PC-3 (cell line): ENCODE measurements around the gene CDR2L. TPM values are rescaled to one million over a fixed set of nuclear protein-coding genes. Genes with fewer than 3 reads are reported as not detected.

Experiments used
- ATAC-seq: fragments of 200-7000 bp; cut with Tn5 transposase; 2 replicates; pipeline ENCODE4 v1.9.1; 2020; ENCODE audit warnings: mild to moderate bottlenecking, moderate library complexity
- BruUV-seq: library from RNA; stranded (reverse); fragments of 400-500 nt; replicated peaks from 2 replicates; lab custom pipeline; 2021; lab: Mats Ljungman, UMichigan
- CTCF ChIA-PET: fragments of 300-600 bp; sonication (Branson Sonifier 250); formaldehyde crosslinking; loops from one replicate; lab custom pipeline; 2022; ENCODE audit warnings: antibody characterized with exemption; lab: Charles Lee
- POLR2A ChIA-PET: fragments of 300-600 bp; sonication (Branson Sonifier 250); formaldehyde crosslinking; loops from one replicate; lab custom pipeline; 2022; ENCODE audit warnings: antibody characterized with exemption; ENCODE audit not compliant: unreplicated experiment; lab: Charles Lee
- DNase-seq: peaks from one replicate; pipeline ENCODE4 v3.0.0-alpha.2; 2015
- H2AFZ ChIP-seq: fragments of 300-600 bp; sonication (generic); 2 replicates; pipeline ENCODE4 v1.6.0; 2016; ENCODE audit warnings: antibody characterized with exemption, low read length
- H3F3A ChIP-seq: fragments of 300-600 bp; sonication (generic); one replicate; pipeline ENCODE4 v1.6.0; 2017; ENCODE audit warnings: antibody characterized with exemption, low read length, control low read depth, mild to moderate bottlenecking; ENCODE audit not compliant: unreplicated experiment
- H3K27ac ChIP-seq: fragments of 300-600 bp; sonication (generic); 2 replicates; pipeline ENCODE4 v1.5.1; 2016; ENCODE audit warnings: mild to moderate bottlenecking, low read length
- H3K27me3 ChIP-seq: fragments of 300-600 bp; sonication (generic); 2 replicates; pipeline ENCODE4 v1.6.1; 2016; ENCODE audit warnings: low read length, mixed read lengths
- H3K36me3 ChIP-seq: fragments of 300-600 bp; sonication (generic); 2 replicates; pipeline ENCODE4 v1.6.1; 2016; ENCODE audit warnings: low read depth, mixed run types, low read length, mixed read lengths
- H3K4me1 ChIP-seq: fragments of 300-600 bp; sonication (generic); 2 replicates; pipeline ENCODE4 v1.5.1; 2016; ENCODE audit warnings: low read length; ENCODE audit not compliant: insufficient read depth
- H3K4me2 ChIP-seq: fragments of 300-600 bp; sonication (generic); 2 replicates; pipeline ENCODE4 v1.6.0; 2016; ENCODE audit warnings: low read length
- H3K4me3 ChIP-seq: fragments of 300-600 bp; sonication (generic); 2 replicates; pipeline ENCODE4 v1.5.1; 2016; ENCODE audit warnings: mild to moderate bottlenecking, low read length, mixed read lengths
- H3K79me2 ChIP-seq: fragments of 300-600 bp; sonication (generic); 2 replicates; pipeline ENCODE4 v1.6.1; 2017; ENCODE audit warnings: low read length, mixed read lengths
- H3K9ac ChIP-seq: fragments of 300-600 bp; sonication (generic); 2 replicates; pipeline ENCODE4 v1.6.0; 2016; ENCODE audit warnings: mild to moderate bottlenecking, low read length
- H3K9me2 ChIP-seq: fragments of 300-600 bp; sonication (generic); replicated peaks from 2 replicates; pipeline ENCODE4 v1.6.1; 2016; ENCODE audit warnings: mixed run types, low read length, mixed read lengths
- H3K9me3 ChIP-seq: fragments of 300-600 bp; sonication (generic); 2 replicates; pipeline ENCODE4 v1.6.1; 2016; ENCODE audit warnings: low read length, mixed read lengths
- H4K20me1 ChIP-seq: fragments of 300-600 bp; sonication (generic); 2 replicates; pipeline ENCODE4 v1.6.1; 2016; ENCODE audit warnings: low read length, mixed read lengths
- CTCF ChIP-seq: fragments of 300-600 bp; sonication (generic); conservative IDR thresholded peaks from 2 replicates; pipeline ENCODE4 v1.5.1; 2017; ENCODE audit warnings: antibody characterized with exemption, low read depth, mild to moderate bottlenecking, low read length
- EZH2 ChIP-seq: fragments of 300-600 bp; sonication (generic); IDR thresholded peaks from one replicate; pipeline ENCODE4 v1.6.1; 2017; ENCODE audit warnings: antibody characterized with exemption, mild to moderate bottlenecking, low read length; ENCODE audit not compliant: unreplicated experiment
- EZH2phosphoT487 ChIP-seq: fragments of 300-600 bp; sonication (generic); IDR thresholded peaks from 2 replicates; pipeline ENCODE4 v1.6.1; 2018; ENCODE audit warnings: mild to moderate bottlenecking, antibody characterized with exemption, low read length, borderline replicate concordance
- intact Hi-C: fragments of 100-400 bp; cut with micrococcal nuclease; formaldehyde crosslinking; loops from 2 replicates; pipeline ENCODE4 v1.9.0; 2023
- total RNA-seq: library from RNA; depleted of rRNA; stranded (reverse); fragments of >200 nt; gene quantifications from 2 replicates; pipeline ENCODE4 v1.2.3, GENCODE V29; 2014

Gene CDR2L
- total RNA-seq, 1 experiment from 2014 or later = 35.8 TPM

GRCh38 chr17:74963656-74964055 lies 23.8 kb upstream of the CDR2L start:
- ChIA-PET CTCF (interaction anchor here (0.6 to 1.1 kb wide), 2 partner anchors 24 to 48 kb away, joined by 3 to 4 read pairs; partner anchors contain the start of gene CDR2L), POLR2A (interaction anchor here (0.6 kb wide), 2 partner anchors 100 to 426 kb away, joined by 3 to 6 read pairs; no protein-coding TSS in a partner anchor)
- no peak for TF ChIP-seq EZH2phosphoT487
- peak; percentile 29; the same call in 1 of the 2 replicates for TF ChIP-seq CTCF
- TF ChIP-seq EZH2 = no peak
- Histone ChIP-seq H3K9ac (no peak overlapping the region), H3F3A (no peaks in the 10 kb centered on the region), H4K20me1 (no peaks in the 10 kb centered on the region), H3K4me3 (no peak overlapping the region), H3K27ac (no peak overlapping the region), H3K79me2 (no peaks in the 10 kb centered on the region), H2AFZ (no peak overlapping the region), H3K27me3 (no peaks in the 10 kb centered on the region), H3K9me2 (no peaks in the 10 kb centered on the region), H3K36me3 (no peaks in the 10 kb centered on the region), H3K4me2 (no peak overlapping the region), H3K9me3 (no peaks in the 10 kb centered on the region), H3K4me1 (peaks cover 10% of the 10 kb centered on the region)
- DNase-seq = no peak
- BruUV-seq = no TSS peak
- intact Hi-C loops = loop anchor here (5.0 kb wide), 1 partner anchor 239 kb away; no protein-coding TSS in a partner anchor
- ATAC-seq = no peak

GRCh38 chr17:74964246-74964761 lies 23.1 kb upstream of the CDR2L start:
- TF ChIP-seq EZH2phosphoT487 = no peak
- no peak for TF ChIP-seq EZH2
- TF ChIP-seq CTCF = no peak
- BruUV-seq = no TSS peak
- no peak overlapping the region for H3K9ac ChIP-seq
- DNase-seq (no peak), ATAC-seq (no peak)
- H3K27me3 ChIP-seq = no peaks in the 10 kb centered on the region
- peaks cover 16% of the 10 kb centered on the region for H3K4me1 ChIP-seq
- no peaks in the 10 kb centered on the region for H3K9me3 ChIP-seq
- no peaks in the 10 kb centered on the region for H4K20me1 ChIP-seq
- H3K4me3 ChIP-seq = no peak overlapping the region
- H3K4me2 ChIP-seq = no peak overlapping the region
- H2AFZ ChIP-seq = no peak overlapping the region
- no peak overlapping the region for H3K27ac ChIP-seq
- ChIA-PET POLR2A (interaction anchor here (0.6 kb wide), 1 partner anchor 427 kb away, joined by 6 read pairs; no protein-coding TSS in a partner anchor), CTCF (interaction anchor here (0.6 kb wide), 1 partner anchor 11 kb away, joined by 3 read pairs; no protein-coding TSS in a partner anchor)
- intact Hi-C loops = loop anchor here (5.0 kb wide), 1 partner anchor 238 kb away; no protein-coding TSS in a partner anchor
- no peaks in the 10 kb centered on the region for H3K79me2 ChIP-seq
- H3K36me3 ChIP-seq = no peaks in the 10 kb centered on the region
- no peaks in the 10 kb centered on the region for H3F3A ChIP-seq
- no peaks in the 10 kb centered on the region for H3K9me2 ChIP-seq

- no peaks in the 10 kb centered on the region for H3K9me3 ChIP-seq
- DNase-seq = no peak
- intact Hi-C loops = loop anchor here (5.0 kb wide), 1 partner anchor 237 kb away; no protein-coding TSS in a partner anchor
- H4K20me1 ChIP-seq = no peaks in the 10 kb centered on the region
- no peak overlapping the region for H3K9ac ChIP-seq
- ATAC-seq = no peak
- peaks cover 18% of the 10 kb centered on the region for H3K4me1 ChIP-seq
- H3F3A ChIP-seq = no peaks in the 10 kb centered on the region
- peaks cover 3% of the 10 kb centered on the region for H3K79me2 ChIP-seq
- POLR2A ChIA-PET = no interaction called here
- no peak overlapping the region for H2AFZ ChIP-seq
- no peak overlapping the region for H3K27ac ChIP-seq
- no peak overlapping the region for H3K4me3 ChIP-seq
- CTCF ChIA-PET = no interaction called here
- BruUV-seq = no TSS peak
- no peaks in the 10 kb centered on the region for H3K27me3 ChIP-seq
- H3K4me2 ChIP-seq = no peak overlapping the region
- TF ChIP-seq CTCF (no peak), EZH2 (no peak), EZH2phosphoT487 (no peak)
- no peaks in the 10 kb centered on the region for H3K36me3 ChIP-seq
- H3K9me2 ChIP-seq = no peaks in the 10 kb centered on the region
These were observed 22.3 kb upstream of the CDR2L start for GRCh38 chr17:74964988-74965622.
